ENCODE measurements around the gene DIPK1B.
"Not testable (repeated sequence)": the region's sequence is repeated elsewhere in the genome, so short reads cannot be mapped to it uniquely, and the experiment has no call there.

DNA sequence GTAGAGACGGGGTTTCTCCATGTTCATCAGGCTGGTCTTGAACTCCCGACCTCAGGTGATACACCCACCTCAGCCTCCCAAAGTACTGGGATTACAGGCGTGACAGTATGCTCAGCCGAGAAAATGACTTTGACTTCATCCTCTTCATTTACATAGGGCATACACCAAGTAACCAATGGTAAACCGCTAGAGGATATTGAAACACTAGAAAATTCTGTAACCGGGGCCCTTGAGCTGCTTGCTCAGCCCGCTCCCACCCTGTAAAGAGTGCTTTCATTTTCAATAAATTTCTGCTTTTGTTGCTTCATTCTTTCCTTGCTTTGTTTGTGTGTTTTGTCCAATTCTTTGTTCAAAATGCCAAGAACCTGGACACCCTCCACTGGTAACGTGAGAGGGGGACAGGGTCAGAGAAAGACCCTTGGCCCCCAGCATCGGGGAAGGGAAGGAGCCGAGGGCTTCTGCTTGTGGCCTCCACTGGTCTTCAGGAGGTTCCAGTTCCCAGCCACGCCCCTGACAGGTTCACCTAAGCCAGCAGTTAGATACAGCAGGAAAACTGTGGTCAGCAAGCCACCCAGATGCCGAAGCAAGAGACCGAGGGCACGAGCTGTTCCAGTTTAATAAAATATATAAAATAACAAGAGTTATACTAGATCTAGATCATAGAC lies 53.5 kb downstream of the DIPK1B start:
- TF ChIP-seq POLR2A (IDR thresholded peaks at IDR 0.05; ENCODE audit: low read depth, low read length); POLR2AphosphoS5 (IDR thresholded peaks at IDR 0.05; ENCODE audit: low read depth, low read length); TAF1 (IDR thresholded peaks at IDR 0.05; ENCODE audit: low read depth, low read length); PAX5 (IDR thresholded peaks at IDR 0.05; ENCODE audit: insufficient read depth, low read length, severe bottlenecking): not testable (repeated sequence)

All from GM12891 (cell line).